ENCODE data around the gene PATJ.

- no peak for TF ChIP-seq CTCF (IDR thresholded peaks at IDR 0.05 in 8 of 11, conservative IDR thresholded peaks at IDR 0.05 in 3 of 11)
- TF ChIP-seq POLR2A (IDR thresholded peaks at IDR 0.05): no peak
Observed at GRCh38 chr1:62068416-62068843, 326.1 kb downstream of the PATJ start.
